H1 (cell line): Measurements from ENCODE around the gene SIK1.

Source experiments
- EZH2 ChIP-seq: fragments of 200-600 bp; sonication (generic); IDR thresholded peaks from 2 replicates; pipeline ENCODE4 v1.7.1; 2012; ENCODE audit warnings: low read depth, mild to moderate bottlenecking, moderate library complexity, low read length, inconsistent platforms; ENCODE audit not compliant: severe bottlenecking
- TBP ChIP-seq: IDR thresholded peaks from 2 replicates; pipeline ENCODE4 v1.6.1; 2011; ENCODE audit warnings: low read depth, low read length, improper control_type of control experiment
- TF ChIP-seq, protein P1 (sequence below), 3 experiments: IDR thresholded peaks; 1 replicate in 2 of 3; 2 replicates in 1 of 3; pipeline versions ENCODE4 v1.5.1 to v1.6.1; 2011; ENCODE audit warnings: low read length in 3 of 3, mild to moderate bottlenecking in 3 of 3, inconsistent platforms in 2 of 3, low read depth in 1 of 3, moderate library complexity in 1 of 3; ENCODE audit not compliant: insufficient read depth in 1 of 3; ENCODE audit errors: control extremely low read depth in 1 of 3

DNA sequence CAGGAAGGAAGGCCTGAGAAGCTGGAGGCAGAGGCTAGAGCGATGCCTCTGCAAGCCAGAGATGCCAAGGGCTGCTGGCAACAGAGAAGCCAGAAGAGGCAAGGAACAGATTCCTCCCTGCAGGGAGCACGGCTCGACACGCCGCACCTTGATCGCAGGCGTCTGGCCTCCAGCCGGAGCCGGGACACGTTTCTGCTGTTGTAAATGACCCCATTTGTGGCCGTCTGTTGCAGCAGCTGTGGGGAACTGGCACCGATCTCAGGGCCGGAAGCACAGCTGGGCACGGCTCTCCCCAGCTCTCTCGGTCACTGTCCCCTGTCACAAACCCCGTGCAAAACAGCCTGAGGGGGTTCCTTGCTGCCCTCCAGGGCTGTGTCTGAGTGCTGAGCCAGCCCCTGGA lies 59.6 kb downstream of the SIK1 start:
- TF ChIP-seq, protein P1, sequence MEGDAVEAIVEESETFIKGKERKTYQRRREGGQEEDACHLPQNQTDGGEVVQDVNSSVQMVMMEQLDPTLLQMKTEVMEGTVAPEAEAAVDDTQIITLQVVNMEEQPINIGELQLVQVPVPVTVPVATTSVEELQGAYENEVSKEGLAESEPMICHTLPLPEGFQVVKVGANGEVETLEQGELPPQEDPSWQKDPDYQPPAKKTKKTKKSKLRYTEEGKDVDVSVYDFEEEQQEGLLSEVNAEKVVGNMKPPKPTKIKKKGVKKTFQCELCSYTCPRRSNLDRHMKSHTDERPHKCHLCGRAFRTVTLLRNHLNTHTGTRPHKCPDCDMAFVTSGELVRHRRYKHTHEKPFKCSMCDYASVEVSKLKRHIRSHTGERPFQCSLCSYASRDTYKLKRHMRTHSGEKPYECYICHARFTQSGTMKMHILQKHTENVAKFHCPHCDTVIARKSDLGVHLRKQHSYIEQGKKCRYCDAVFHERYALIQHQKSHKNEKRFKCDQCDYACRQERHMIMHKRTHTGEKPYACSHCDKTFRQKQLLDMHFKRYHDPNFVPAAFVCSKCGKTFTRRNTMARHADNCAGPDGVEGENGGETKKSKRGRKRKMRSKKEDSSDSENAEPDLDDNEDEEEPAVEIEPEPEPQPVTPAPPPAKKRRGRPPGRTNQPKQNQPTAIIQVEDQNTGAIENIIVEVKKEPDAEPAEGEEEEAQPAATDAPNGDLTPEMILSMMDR (IDR thresholded peaks at IDR 0.05; ENCODE audit: control extremely low read depth in 1 of 3, insufficient read depth in 1 of 3, low read depth in 1 of 3, low read length in 3 of 3): no peak
- no peak for TF ChIP-seq TBP
- TF ChIP-seq EZH2: no peak
